Activated T-cell treated with anti-CD3 and anti-CD28 coated beads for 48 hours (primary cell): Measurements from ENCODE around the gene DIABLO.
"Not testable (repeated sequence)": the region's sequence is repeated elsewhere in the genome, so short reads cannot be mapped to it uniquely, and the experiment has no call there.

Experiments used
- DNase-seq: peaks from one replicate; pipeline ENCODE4 v3.0.0-alpha.2; 2020; ENCODE audit warnings: low read depth

DIABLO gene

DNA sequence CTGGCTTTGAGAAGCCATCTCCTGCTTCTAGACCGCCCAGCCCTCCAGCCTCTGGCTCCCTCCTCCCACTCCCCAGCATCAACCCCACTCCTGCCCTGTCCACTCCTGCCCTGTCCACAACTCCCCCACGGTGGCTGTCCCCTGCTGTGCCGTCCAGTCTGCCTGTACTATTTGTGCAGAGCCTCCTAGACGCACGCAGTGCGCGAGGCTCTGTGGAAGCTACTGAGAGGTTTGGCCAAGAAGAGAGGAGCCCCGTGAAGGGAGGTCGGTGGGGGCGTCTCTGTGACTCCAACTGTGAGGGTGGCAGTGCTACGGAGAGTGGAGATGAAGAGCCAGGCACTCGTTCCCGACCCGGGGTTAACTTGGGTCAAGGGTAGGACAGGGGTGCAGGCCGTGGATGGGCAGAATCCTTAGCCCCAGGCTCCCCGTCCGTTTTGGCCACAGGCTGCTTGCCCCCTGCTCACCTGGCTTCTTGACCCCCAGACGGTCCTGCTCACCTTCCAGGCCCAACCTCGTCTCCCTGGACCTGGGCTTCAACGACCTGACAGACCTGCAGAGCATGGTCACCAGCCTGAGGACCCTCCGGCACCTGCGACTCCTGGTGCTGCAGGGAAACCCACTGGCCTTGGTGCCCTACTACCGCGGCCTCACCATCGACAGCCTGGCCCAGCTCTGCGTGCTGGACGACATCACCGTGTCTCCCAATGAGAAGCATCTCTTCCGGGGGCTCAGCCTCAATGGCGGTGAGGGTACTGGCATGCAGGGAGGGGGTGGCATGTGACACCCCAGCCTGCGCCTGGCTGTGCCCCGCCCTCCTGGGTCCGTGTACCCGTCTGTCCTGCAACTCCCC is 36.0 kb downstream of the DIABLO start:
- DNase-seq = no peak

- no peak for DNase-seq
Observed at GRCh38 chr12:122187466-122187865, 38.4 kb downstream of the DIABLO start.

GRCh38 chr12:122185494-122186082 is 40.3 kb downstream of the DIABLO start:
- no peak for DNase-seq

GRCh38 chr12:122185079-122185478 is 40.8 kb downstream of the DIABLO start:
- DNase-seq = no peak

- no peak for DNase-seq
Observed at GRCh38 chr12:122184517-122184916, 41.3 kb downstream of the DIABLO start.

GRCh38 chr12:122183588-122183940 is 42.3 kb downstream of the DIABLO start:
- no peak for DNase-seq

DNA sequence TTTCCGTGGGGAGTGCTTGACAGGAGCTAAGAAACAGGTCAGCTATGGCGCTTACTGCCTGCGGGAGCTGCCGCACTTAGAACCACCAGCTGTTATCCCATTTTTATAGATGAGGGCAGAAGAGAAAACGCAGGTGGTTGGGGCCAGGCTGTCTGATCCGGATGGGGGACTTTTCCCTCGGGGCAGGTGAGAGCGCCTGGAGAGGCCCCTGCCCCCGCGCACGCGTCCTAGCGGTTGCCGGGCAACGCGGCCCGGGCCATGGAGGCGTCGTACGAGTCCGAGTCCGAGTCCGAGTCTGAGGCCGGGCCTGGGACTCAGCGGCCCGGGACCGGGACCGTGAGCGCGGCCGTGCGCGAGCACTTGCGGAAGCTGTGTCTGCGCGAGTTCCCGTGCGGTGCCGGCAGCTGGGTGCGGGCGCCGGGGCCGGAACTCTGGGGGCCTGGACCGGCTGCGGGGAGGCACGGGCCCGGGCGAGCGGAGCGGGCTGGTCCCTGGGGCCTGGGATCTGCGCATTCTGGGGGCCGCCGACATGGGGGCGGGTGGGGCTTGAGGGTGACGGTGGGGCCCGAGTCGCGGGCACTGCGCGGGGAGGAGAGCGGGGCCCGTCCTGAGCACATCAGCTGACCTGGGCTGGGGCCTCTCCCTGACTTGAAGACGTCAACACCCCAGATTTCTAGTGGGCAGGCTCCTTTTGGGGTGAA is 42.8 kb downstream of the DIABLO start, which contains the start of gene LRRC43:
TSS of gene LRRC43 (plus strand) at position 237 of the 701 bp plus-strand sequence. CDS start at position 259, 22 bp downstream.
- DNase-seq = no peak

- DNase-seq = not testable (repeated sequence)
Observed at GRCh38 chr12:122176473-122176872, 49.4 kb downstream of the DIABLO start.

- peak; percentile 45 for DNase-seq
Observed at GRCh38 chr12:122174155-122174845, 51.6 kb downstream of the DIABLO start, which contains the start of gene IL31. IL31 (minus strand) TSS chr12:122174221; CDS start chr12:122174172, 49 bp downstream.

DNA sequence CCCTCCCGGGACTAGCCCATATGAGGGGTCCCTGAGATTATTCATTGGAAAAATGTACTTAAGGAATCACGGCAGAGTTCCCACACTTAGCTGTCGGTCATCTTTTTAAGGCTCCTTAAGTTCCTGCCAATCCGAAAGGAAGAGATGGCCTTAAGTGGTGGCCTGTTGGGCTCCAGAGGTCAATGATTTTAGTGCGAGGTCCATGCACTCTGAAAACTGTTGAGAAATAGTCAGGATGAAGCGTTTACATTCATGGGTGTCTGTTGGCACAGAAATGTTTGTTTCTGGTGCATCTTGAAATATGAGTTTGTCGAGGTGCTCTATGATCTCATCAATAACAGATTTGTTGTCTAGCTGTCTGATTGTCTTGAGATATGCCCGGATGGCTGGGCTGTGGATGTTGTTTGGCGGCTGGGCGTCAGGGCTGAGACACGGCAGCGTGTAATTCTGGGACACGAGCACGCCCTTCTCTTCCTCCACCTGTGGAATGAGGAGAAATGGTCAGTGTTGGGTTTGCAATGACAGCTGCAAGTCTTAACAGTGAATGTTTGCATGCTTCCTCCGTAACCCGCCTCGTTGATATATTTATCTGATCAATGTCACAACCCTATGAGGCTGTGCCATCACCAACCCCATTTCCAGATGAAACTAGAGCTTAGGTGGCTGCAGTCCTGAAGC is 53.5 kb downstream of the DIABLO start:
- DNase-seq = no peak

- DNase-seq = no peak
Observed at GRCh38 chr12:122171399-122171798, 54.5 kb downstream of the DIABLO start.

GRCh38 chr12:122168492-122168891 is 57.4 kb downstream of the DIABLO start:
- no peak for DNase-seq

DNA sequence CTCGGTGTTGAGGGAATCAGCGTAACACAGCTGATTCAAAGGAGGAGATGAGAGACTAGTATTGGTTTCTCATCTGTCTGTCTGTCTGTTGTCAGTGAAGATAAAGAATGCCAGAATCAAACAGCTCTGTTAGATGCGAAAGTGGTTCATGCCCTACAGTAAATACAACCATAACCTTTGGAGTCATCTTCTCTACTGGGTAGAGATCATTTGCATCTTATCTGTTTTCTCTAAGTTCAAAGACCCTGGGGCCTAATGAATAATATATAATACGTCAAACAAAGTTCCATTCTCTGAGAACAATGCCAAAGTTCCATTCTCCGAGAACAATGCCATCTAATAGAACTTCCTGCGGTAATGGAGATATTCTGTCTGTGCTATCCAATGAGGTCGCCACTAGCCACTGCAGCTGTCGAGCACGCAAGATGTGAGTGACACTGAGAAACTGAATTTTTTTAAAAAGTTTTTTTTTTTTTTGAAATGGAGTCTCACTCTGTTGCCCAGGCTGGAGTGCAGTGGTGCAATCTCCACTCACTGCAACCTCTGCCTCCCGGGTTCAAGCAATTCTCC is 58.4 kb downstream of the DIABLO start:
- DNase-seq = no peak

- peak; percentile 58 for DNase-seq
Observed at GRCh38 chr12:122166422-122167349, 59.2 kb downstream of the DIABLO start.

- DNase-seq = no peak
Observed at GRCh38 chr12:122162976-122163375, 62.9 kb downstream of the DIABLO start.

GRCh38 chr12:122161682-122162081 is 64.2 kb downstream of the DIABLO start:
- no peak for DNase-seq

DNA sequence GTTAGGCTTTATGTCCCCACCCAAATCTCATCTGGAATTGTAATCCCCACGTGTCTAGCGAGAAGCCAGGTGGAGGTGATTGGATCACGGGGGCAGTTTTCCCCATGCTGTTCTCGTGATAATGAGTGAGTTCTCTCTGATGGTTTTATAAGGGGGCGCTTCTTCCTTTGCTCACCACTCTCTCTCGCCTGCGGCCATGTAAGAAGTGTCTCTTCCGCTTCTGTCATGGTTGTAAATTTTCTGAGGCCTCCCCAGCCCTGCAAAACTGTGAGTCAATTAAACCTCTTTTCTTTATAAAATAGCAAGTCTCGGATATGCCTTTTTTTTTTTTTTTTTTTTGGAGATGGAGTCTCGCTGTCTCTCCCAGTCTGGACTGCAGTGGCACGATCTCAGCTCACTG is 65.1 kb downstream of the DIABLO start:
- DNase-seq = no peak

DNA sequence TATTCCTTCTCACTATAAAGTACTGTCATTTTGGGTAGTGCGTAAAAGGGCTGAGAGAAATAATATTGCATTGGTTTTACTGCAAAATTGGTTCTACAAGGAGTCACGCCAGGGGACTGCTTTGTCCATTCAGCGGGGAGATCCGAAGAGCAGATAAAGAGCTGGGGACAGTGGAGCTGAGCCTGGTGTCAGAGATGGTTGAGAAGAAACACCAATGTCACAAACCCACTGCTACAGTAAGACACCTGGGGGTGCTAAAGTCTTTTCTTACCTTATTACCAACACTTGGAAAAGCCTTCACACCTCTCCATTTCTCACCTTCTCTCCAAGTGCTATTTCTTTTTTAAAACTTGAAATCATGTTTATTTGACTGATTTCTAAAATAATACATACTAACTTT is 66.0 kb downstream of the DIABLO start:
- DNase-seq = no peak

GRCh38 chr12:122158700-122159285 is 67.1 kb downstream of the DIABLO start:
- DNase-seq = no peak
